GM18517 (cell line): Measurements from ENCODE around the gene CACNA2D2.

Experiments
- ATAC-seq: cut with Tn5 transposase; IDR thresholded peaks from one replicate; pipeline ENCODE4 v1.9.1; 2021; ENCODE audit warnings: mild to moderate bottlenecking, moderate library complexity; ENCODE audit not compliant: unreplicated experiment

Gene CACNA2D2

DNA sequence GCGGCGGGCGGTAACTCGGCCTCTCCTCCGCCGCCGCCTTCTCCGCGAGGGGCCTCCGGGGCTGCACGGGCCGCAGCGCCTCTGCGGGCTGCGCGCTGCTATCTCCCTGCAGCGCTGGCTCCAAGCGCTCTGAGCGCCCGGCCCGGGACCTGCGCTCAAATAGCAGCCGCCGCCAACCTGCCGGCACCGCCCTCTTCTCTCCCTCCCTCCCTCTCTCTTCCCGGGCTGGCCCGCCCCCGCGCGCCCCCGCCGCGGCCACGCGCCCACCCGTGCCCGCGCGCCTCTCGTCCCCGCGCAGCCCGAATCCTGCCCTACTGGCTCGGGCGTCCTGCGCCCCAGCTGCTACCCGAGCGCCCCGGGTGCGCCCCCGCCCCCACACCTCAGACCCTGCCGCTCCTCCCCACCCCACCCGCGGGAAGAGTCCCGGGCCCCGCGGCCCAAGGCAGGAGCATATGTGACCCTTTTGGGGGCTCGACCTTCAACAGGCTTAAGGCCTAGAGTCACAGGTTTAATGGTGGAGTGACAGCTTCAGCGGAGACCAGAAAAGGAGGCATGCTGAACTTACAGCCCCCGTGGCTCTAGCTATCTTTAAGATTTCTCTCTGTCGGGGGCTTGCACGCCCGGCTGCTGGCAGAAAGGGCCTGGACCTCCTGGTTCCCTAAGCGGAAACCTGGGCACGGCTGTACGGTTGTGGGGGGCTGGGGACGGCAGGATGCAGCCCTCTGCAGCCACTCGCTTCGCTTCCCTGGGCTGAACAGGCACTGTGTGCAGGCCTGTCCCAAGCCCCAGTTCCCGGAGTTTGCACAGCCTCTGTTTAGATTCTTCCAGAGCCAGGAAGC, at the start of gene CACNA2D2:
Gene CACNA2D2, minus strand, starts transcription at position 131 of the 839 bp plus-strand sequence. CDS start 211 bp downstream, outside the sequence.
- no peak for ATAC-seq

DNA sequence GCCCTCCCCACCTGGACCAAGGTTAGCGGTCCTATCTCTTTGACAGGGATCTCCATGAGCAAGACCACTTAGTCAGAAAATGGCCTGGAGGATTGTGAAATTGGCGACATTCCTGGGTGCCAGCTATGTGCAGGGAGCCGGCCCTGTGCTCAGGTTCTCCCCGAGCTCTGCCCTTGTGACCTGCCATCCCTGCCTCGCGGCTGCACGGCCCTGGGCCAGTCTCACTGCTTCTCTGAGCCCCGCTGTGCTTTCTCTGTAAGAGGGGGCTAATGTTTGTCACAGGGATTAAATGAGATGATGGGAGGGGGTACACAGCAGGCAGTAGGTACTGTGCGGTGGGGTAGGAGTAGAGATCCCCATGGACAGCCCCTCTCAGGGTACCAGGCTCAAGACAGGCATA, 49.2 kb upstream of the CACNA2D2 start:
- ATAC-seq, result no peak

DNA sequence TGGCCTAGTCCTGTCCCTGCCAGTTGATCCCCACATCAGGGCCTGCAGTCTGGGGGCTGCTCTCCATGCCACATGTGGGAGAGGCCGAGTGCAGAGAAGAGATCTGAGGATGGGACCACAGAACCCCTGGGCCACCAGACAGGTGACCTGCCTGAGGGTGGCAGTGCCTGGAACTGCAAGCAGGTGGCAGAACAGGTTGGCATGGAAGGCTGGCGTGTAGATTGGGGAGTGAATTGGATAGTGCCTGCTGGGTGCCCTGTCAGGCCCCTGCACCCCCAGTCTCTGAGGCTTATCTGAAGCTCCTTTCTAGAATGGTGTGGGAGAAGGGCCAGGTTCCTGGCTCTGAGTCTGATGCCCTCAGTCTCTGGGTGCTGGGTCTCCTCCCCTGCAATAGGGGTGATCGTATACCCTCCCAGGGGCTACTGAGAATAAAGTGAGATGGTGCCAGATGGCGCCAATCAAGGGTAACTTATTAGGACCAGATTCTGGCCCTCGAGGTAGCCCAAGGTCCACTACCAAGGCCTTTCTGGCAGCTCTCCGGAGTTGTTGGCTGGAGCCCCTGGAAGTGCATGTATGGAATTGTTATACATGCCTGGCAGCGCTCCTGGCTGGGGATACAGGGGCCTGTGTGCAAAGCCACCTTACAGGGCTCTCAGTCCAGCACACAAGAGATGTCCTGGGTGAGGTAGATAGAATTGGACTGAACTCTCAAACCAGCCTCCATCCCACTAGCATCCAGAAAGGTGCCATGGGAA, 48.4 kb upstream of the CACNA2D2 start:
- no peak for ATAC-seq

DNA sequence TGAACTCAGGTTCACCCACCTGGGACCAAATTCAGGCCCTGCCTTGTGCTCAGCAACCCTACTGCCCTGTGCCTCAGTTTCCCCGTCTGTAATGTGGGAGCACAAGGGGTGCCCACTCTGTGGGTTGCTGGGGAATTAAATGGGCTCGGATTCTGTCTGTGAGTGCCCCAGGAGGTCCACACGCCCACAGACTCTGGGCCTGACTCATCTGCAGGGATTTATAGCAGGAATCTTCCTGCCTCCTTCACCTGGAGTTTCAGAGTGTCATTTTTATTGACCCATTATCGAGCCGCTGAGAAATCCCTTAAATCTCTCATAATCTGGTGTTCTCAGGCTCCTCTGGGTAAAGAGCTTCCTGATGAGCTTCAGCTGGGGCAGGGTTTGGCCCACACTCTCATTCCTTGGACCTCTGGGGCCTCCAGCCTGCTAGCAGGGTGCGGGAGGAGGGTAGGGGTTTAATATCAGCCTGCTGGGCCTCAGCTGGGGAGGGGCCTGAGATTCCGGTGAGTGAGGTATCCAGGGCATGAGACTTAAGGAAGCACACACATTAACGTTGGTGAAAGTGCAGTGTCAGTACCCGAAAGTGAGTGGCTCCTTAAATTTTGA, 47.7 kb upstream of the CACNA2D2 start:
- ATAC-seq, result no peak

DNA sequence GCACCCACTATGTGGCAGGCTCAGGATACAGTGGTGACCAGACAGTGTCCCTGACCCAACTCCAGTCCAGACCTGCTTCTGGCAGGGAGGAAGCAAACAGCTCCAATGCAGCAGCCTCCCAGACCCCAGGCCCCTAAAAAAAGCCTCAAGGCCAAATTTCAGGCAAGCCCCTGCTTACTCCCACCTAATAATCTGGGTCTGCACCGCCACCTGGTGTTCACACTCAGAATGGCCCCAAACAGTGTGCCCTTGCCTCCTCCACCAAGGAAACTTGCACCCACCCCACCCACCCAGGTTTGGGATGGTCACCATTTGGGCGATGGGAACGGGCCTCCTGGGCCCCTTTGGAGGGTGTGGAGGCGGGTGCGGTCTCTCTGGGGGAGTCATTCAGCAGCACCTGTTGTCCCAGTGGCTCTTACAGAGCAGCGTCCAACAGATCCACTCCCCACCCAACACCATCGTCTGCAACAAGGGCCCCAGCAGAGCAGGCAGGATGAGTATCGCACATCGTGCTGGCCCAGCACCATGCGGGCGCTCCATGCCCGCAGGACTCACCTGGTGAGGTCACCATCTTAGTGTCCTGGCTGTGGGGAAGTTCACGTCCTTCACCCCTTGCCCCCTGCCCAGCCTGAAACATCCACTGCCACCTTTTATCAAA, 46.8 kb upstream of the CACNA2D2 start:
- no peak for ATAC-seq

DNA sequence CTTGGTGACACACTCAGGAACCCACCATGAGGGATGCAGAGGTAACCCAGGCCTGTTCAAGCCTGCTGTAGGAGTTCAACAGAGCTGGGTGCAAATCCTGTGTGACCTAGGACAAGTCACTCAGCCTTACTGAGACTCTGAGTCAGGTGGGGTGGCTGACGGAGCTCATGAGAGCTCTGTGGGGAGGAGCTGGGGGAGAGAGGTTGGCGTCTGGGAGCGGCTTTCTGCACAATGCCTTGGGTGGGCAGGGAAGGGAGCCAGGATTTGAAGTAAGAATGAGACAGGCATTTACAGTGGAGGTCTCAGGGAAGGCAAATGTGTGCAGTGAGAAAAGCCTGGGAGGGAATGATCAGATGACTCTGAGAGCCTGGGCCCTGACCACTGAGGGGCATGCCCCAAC, 45.8 kb upstream of the CACNA2D2 start:
- ATAC-seq, result no peak

DNA sequence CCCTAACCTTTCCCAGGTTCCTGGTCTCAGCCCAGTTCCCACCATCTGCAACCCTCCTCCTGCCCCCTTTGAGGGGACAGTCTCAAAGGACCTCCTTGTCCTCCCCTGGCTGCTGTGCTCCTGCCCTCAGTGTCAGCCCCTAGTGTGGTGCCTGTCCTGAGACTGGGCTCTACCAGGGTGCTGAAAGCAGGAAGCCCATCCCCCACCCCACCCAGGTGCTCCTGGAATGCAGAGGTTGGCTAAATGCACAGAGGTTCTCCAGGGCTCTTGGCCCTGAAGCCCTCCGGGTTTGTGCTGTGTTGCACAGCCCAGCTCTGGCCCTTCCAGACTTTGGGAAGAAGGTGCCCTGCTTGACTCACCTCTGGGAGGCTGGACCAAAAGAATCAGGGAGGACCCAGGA, 42.3 kb upstream of the CACNA2D2 start:
- ATAC-seq, result no peak

DNA sequence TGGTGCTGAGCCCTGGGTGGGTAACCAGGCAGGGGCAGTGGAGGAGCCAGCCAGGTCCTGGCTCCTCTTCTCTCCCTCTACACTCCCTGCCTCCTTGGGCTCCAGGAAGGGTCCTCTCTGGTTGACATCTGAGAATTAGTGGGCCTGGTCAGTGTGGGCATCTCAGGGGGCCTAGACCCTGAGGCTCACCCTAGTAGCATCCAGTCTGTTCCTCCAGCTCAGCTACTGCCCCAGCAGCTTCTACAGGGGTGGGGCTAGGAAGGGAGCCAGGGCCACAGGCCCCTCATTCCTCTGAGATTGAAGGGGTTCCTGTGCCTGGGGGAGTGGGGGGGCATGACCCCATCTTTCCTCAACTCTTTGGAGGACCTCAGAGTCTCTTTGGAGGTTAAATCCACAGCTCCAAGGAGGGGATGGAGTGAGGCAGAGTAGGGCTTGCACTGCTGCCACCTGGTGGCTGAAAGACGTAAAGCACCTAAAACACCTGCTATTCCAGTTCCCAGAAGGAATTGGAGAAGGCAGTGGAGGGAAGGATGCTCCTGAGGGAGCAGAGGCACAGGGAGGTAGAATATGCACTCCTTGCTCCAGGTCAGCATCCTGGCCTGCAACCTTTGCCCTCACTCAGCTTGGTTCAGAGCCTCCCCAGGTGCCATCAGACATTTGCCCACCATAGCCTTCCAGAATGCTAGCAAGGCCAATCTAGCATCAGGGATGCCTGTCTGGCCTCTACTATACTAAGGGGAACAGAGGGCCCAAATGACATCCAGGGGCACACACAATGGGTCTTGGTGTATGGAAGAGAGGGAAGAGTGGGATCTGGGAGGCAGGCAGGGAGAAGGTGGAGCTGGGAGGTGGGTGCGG, 39.0 kb upstream of the CACNA2D2 start:
- ATAC-seq, result no peak

DNA sequence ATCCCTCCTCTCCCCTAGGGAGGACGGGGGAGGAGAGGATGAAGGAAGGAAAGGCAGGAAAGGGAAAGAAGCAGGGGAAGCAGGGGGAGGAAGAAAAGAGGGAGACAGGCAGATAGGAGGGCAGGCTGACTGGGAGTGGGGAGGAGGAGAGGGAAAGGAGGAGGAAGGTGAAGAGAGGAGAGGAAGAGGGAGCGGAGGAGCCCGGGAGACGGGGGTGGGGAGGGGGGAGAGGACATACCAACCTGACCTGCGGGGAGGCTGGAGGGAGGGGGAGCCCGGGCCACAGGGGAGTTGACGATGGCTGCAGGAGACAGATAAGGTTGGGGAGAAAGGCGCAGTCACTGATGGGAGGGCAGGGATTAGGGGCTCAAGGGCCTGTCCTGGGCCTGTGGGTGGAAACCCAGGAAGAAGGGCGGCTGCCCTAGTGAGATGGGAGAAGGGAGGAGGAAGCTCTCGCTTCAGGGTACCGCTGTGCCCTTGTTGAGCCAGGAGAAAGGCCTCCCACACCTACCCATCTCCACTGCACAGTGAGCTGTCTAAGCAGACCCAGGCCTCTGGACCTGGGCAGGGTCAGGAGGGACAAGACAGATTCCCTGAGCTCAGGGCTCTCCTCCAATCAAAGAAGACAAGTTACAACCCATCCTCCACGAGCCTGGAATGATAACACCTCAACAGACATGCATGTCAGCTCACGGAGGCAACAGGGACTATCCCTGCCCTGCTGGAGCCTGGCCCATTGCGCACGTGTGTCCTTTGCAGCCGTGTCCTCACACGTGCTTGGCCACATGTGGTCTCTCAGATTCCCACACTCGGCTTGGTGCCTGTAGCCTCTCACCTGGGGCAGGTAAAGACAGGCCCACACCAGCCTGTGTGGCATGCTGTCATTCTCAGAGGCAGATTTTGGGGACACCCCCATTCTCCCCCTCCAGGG, 36.2 kb upstream of the CACNA2D2 start:
- no peak for ATAC-seq

DNA sequence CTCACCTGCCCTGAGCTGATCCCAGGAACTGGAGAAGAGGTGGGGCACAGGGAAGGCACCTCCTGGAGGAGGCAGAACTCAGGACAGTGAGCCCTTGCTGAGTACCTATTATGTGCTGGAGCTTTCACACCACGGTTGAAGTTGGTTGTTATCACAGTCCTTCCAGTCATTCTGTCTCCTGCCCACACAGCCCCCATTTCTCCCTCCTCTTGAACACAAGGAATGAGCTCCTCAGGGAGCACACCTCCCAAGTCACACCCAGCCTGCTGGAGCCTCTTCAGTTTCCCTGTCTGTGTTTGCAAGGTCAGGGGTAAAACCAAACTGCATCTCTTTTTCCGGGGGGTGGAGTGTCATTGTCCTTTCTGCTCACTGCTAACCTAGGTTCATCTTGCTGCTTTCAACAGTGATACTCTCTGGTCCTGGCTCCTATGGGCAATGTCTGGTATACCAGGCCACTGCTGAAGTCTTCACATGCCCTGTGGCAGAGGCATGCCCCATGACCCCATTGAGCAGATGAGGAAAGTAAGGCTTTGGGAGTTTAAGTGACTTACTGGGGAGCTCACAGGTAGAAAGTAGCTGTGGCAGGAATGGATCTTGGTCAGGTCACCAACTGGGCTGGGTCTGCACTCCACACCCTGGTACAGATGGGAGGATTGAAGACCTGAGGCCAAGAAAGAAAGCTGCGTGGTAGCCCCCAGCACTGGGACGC, 34.1 kb upstream of the CACNA2D2 start:
- no peak for ATAC-seq

DNA sequence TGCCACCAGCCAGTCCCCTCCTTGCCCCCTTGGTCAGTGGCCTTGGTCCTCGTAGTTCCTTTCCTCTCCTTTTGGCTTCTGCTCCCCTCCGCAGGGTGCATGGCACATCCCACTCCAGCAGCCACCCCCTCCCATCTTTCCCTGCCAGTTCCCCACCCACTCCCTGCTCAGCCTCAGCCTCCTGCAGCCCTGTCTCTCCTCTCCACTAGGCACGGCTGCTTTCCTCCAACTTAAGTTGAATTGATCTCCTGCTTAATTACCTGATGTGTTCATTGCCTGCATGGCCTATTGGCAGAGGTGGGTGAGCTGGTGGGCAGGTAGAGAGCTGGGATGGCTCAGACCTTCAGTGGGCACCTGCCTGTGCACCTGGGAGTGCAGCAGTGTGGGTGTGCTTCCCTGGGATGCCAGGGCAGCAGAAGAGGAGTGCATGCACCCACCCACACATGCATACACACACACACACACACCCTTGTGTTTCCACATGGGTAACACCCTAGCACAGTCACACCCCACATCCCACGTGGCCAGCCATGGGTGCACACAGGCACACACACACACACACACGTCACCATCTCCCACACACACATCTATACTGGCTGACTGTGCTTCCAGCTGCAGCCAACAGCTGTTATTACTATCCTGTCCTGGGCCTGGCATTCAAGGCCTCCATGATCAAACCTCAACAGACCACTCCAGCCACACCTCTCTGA, 33.2 kb upstream of the CACNA2D2 start:
- ATAC-seq, result no peak

DNA sequence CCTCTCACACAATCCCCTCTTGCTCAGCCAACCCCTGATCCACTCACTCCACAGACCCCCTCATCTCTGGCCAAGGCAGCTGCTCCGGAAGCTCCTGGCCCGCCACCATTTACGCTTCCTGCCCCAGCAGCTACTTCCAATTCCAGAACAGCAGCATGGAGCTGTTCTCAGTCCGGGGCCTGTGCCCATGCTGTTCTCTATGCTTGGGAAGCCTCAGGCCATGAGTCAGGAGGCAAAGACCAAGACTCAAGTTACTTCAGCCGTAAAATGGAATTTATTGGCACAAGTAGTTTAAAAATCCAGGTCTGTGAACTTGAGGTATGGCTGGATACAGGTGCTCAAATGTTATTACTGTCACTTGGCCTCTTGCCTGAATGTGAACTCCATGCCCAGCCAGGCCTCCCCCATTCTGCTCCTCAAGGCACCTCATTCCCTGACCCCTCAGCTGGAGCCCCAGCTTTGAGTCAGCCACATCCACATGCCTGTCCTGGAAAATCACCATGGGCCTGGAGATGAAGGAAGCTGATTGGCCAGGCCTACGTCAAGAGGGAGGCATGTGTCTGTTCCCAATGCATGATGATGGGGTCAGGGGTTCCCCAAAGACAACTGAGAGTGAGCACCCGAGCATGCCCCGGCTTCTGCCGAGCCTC, 31.4 kb upstream of the CACNA2D2 start:
- no peak for ATAC-seq

DNA sequence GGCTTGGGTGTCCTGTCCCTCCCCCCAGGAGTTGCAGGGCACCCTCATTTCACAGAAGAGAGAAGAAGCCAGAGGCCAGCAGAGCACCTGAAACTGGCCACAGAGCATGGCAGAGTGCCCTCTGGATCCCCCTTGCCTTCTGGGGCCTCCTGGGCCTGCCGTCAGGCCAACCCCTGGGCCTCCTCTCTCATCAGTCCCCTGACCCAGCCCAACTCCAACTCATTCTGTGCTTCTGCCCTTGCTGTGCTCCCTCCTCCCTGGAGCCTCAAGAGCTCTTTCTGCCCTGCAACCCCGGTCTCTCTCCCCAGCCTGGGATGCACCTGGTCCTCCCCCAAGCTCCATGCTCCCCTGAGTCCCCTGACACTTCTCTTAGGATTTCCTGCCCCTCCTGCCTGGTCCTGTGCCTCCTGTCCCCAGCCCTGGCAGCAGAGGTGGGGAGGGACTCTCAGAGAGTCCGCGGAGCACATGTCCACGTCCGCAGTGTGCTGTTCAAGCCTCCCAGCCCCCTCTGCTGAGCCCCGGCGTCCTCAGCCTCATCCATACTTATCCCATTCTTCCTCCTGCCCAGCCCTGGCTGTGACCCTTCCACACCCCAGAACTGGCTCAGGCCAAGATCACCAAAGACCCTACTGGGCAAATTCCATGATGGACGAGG, 30.5 kb upstream of the CACNA2D2 start:
- ATAC-seq, result no peak

DNA sequence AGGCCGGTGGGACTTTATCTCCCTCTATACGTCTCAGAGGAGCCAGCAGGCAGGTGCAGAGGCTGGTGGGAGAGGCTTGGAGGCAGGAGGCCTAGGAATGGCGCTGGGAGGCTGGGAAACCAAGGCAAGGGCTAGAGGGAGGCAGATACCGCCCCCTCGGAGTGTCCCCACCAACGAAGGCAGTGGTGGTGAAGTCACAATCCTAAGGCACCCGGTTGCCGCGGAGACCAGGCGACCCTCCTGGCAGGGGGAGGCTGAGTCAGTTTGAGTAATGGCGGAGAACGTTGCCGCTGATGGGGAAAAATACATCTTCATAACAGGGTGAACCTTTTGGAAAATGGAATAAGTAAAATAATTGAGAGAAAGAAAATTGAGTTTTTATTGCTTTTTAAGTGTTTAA, 29.9 kb upstream of the CACNA2D2 start:
- no peak for ATAC-seq

DNA sequence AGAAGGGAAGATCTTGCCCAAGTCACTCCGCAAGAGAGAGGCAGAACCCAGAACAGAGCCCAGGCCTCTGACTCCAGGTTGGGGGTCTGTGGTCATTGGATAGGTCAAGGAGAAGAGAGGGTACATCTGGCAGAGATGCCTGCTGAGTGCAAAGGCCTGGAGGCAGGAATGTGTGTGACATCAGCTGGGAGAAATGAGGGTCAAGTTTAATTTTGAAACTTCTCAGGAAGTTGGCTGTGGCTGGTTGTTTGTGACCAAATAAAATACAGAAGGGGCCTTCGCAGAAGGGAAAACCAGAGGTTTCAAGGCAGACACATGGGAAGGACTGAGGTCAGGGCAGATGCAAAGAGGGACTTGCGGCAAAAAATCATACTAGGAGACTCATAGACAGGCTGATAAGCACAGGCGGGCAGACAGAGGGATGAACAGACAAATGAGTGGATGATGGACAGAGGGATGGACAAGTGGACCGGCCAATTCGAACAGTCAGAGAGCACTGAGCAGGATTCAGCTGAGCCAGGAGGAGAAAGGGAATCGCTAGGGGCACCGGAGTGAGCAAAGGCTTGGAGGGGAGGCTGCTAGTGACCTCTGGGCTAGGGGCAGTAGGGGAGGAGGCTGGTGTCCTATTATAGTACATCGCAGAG, 28.8 kb upstream of the CACNA2D2 start:
- ATAC-seq, result no peak

DNA sequence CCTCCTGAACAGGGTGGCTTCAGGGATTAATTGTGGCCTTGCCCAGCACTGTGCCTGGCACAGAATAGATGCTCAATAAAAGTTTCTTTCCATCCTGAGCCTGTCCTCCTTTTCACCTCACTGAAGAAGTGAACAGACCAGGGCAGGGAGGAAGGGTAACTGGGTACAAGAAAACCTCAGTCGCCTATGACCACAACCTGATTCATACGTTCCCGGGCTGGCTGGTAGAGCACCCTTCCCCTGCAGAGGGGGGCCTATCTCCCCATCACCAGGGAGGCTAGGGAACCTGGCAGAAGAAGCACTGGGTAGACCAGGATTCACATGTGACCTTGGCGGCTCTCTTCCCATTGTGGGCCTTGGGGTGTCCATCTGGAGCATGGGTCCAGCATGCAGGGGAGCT, 27.8 kb upstream of the CACNA2D2 start:
- ATAC-seq, result no peak
